Medulla oblongata (tissue), 1 donor: Measurements from ENCODE around the gene PCDHGB2.
"Not testable (repeated sequence)": the region's sequence is repeated elsewhere in the genome, so short reads cannot be mapped to it uniquely, and the experiment has no call there.

Experiments used
- DNase-seq: peaks from one replicate; pipeline ENCODE4 v3.0.0-alpha.2; 2015; ENCODE audit errors: extremely low spot score

PCDHGB2 gene

GRCh38 chr5:141384471-141385267 lies 24.9 kb downstream of the PCDHGB2 start:
- DNase-seq, result no peak

GRCh38 chr5:141387557-141388311 lies 27.9 kb downstream of the PCDHGB2 start, which contains the start of gene PCDHGB4:
TSS of gene PCDHGB4 (plus strand) at chr5:141387698. CDS start at chr5:141387885, 187 bp downstream.
- DNase-seq, result peak; percentile 4

DNA sequence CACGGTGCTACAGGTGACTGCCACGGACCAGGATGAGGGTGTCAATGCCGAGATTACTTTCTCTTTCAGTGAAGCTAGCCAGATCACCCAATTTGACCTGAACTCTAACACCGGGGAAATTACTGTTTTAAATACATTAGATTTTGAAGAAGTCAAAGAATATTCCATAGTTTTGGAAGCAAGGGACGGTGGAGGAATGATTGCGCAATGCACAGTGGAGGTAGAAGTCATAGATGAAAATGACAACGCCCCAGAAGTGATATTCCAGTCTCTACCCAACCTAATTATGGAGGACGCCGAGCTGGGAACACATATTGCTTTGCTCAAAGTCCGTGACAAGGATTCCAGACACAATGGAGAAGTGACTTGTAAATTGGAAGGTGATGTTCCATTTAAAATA lies 28.9 kb downstream of the PCDHGB2 start:
- DNase-seq, result no peak

GRCh38 chr5:141389153-141390042 lies 29.6 kb downstream of the PCDHGB2 start:
- DNase-seq, result no peak

- DNase-seq, result no peak
Measured at GRCh38 chr5:141392429-141393198, 32.8 kb downstream of the PCDHGB2 start, which contains the start of gene PCDHGA8. TSS of gene PCDHGA8 (plus strand) at chr5:141392633. CDS start at chr5:141392814, 181 bp downstream.

DNA sequence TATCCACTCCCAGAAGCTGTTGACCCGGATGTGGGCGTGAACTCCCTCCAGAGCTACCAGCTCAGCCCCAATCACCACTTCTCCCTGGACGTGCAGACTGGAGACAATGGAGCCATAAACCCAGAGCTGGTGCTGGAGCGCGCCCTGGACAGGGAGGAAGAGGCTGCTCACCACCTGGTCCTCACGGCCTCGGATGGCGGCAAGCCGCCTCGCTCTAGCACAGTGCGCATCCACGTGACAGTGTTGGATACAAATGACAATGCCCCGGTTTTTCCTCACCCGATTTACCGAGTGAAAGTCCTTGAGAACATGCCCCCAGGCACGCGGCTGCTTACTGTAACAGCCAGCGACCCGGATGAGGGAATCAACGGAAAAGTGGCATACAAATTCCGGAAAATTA lies 33.5 kb downstream of the PCDHGB2 start:
- DNase-seq, result no peak

DNA sequence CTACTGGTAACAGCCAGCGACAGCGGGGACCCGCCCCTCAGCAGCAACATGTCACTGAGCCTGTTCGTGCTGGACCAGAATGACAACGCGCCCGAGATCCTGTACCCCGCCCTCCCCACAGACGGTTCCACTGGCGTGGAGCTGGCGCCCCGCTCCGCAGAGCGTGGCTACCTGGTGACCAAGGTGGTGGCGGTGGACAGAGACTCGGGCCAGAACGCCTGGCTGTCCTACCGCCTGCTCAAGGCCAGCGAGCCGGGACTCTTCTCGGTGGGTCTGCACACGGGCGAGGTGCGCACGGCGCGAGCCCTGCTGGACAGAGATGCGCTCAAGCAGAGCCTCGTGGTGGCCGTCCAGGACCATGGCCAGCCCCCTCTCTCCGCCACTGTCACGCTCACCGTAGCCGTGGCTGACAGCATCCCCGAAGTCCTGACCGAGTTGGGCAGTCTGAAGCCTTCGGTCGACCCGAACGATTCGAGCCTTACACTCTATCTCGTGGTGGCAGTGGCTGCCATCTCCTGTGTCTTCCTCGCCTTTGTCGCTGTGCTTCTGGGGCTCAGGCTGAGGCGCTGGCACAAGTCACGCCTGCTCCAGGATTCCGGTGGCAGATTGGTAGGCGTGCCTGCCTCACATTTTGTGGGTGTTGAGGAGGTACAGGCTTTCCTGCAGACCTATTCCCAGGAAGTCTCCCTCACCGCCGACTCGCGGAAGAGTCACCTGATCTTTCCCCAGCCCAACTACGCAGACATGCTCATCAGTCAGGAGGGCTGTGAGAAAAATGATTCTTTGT lies 34.8 kb downstream of the PCDHGB2 start:
- DNase-seq, result not testable (repeated sequence)

DNA sequence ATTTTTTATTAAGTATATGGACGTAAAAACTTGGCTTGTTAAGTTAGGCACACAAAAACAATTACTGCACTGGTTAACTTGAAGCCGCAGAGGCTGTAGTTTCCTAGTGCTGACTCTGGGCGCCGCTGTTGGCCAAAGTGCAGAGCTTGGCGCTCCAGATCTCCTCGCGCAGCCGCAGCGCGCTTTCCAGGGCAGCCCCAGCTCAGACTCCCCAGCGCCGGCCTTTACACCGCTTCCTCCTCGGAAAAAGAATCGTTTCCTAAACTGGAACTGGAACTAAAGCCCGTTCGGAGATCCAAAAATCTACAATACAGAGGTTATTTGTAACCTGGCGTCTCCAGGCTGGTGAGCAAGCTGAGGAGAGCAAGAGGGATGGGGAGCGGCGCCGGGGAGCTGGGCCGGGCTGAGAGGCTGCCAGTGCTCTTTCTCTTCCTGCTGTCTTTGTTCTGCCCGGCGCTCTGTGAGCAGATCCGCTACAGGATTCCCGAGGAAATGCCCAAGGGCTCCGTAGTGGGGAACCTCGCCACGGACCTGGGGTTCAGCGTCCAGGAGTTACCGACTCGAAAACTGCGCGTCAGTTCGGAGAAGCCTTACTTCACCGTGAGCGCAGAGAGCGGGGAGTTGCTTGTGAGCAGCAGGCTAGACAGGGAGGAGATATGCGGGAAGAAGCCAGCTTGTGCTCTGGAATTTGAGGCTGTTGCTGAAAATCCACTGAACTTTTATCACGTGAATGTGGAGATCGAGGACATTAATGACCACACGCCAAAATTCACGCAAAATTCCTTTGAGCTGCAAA lies 38.2 kb downstream of the PCDHGB2 start, which contains the start of gene PCDHGB5:
TSS of gene PCDHGB5 (plus strand) at position 192 of the 796 bp plus-strand sequence. CDS start at position 373, 181 bp downstream.
- peak; percentile 12 for DNase-seq

DNA sequence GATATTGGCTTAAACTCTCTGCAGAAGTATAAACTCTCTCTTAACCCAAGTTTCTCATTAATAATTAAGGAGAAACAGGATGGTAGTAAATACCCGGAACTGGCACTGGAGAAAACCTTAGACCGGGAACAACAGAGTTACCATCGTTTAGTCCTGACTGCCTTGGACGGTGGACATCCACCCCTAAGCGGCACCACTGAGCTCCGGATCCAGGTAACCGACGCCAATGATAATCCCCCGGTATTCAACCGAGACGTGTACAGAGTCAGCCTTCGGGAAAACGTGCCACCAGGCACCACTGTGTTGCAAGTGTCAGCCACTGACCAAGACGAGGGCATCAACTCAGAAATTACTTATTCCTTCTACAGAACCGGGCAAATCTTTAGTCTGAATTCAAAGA lies 38.8 kb downstream of the PCDHGB2 start:
- no peak for DNase-seq

- DNase-seq, result no peak
Measured at GRCh38 chr5:141399555-141400258, 39.9 kb downstream of the PCDHGB2 start.

DNA sequence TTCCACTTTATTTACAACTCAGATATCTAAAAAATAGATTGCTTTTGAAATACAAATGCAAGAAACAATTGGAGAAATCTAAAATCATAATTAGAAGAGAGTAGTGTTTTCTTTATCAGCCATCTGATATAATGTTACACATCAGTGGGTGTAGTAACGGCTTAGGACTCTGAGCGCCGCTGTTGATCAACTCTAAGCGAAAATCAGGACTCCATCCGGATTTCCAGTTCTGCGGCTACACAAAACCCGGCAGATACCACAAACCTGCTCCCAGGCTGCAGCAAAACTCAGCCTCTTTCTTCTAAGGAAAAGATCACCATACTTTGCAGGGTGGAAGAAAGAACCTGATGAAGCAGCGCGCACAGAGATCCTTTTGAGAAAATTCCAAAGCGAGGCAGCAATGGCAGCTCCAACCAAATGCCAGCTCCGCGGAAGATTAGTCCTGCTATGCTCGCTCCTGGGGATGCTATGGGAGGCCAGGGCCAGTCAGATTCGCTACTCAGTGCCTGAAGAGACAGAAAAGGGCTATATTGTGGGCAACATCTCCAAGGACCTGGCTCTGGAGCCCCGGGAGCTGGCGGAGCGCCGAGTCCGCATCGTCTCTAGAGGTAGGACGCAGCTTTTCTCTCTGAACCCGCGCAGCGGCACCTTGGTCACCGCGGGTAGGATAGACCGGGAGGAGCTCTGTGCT lies 42.9 kb downstream of the PCDHGB2 start, which contains the start of gene PCDHGA9:
TSS of gene PCDHGA9 (plus strand) at position 226 of the 691 bp plus-strand sequence. CDS start at position 401, 175 bp downstream.
- peak; percentile 27 for DNase-seq

- no peak for DNase-seq
Measured at GRCh38 chr5:141403387-141403786, 43.6 kb downstream of the PCDHGB2 start.

DNA sequence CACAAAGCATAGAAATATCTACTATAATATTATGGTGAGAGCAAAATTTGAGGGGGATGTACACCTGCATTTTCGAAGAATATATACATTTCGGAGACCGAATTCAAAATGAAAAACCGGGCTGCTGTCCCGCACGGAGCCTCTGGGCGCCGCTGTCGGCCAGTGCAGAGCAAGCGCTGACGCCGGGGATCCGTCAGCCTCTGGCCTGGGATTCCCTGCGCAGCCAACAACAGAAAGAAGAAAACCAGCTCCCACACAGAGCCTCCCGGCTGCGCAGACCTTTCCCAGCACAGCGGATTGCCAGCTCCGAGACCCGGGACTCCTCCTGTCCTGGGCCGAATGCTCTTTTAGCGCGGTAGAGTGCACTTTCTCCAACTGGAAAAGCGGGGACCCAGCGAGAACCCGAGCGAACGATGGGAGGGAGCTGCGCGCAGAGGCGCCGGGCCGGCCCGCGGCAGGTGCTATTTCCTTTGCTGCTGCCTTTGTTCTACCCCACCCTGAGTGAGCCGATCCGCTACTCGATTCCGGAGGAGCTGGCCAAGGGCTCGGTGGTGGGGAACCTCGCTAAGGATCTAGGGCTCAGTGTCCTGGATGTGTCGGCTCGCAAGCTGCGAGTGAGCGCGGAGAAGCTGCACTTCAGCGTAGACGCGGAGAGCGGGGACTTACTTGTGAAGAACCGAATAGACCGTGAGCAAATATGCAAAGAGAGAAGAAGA lies 48.2 kb downstream of the PCDHGB2 start, which contains the start of gene PCDHGB6:
TSS of gene PCDHGB6 (plus strand) at position 232 of the 716 bp plus-strand sequence. CDS start at position 414, 182 bp downstream.
- DNase-seq, result not testable (repeated sequence)

GRCh38 chr5:141409598-141410306 lies 50.0 kb downstream of the PCDHGB2 start:
- DNase-seq, result no peak

DNA sequence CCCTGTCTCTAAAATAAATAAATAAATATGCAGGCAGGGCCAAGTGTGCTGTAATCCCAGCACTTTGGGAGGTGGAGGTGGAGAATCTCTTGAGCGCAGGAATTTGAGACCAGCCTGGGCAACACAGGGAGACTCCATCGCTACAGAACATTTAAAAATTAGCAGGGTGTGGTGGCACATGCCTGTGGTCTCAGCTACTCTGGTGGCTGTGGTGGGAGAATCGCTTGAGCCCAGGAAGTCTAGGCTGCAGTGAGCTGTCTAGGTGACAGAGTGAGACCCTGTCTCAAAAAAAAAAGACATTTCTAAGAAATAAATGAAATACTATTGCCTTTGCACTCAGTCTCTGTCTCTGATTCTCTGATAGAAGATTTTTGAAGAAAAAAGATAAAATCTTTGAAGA lies 51.8 kb downstream of the PCDHGB2 start:
- DNase-seq, result no peak
